GM12891 (cell line): Measurements from ENCODE around the gene KISS1.

Experiments used
- POLR2A ChIP-seq: IDR thresholded peaks from 2 replicates; pipeline ENCODE4 v1.6.1; 2011; ENCODE audit warnings: low read depth, low read length, control low read depth
- POLR2AphosphoS5 ChIP-seq: IDR thresholded peaks from 2 replicates; pipeline ENCODE4 v1.6.1; 2011; ENCODE audit warnings: low read depth, low read length, control low read depth

DNA sequence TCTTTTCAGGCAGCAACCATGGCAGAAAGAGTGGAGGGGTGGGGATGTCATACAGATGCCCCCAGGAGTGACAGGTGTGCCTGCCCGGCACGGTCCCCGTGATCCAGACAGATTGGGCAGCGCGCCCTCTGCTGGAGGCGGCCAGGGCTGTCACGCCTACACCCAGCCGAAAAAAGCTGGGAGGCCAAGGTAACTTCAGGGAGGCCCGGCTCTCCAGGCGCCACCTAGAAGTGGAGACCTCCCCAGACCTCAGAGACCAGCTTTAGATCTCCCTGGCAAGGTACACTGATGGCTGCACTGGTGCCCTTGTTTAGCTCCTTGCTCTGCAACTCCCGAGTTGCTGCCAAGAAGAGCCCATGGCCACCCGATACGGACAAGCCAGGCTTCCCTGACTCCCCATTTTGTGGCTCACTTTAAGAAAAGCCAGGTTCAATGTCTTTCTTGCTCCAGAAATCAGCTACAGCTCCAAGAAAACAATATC is 10.9 kb upstream of the KISS1 start:
- TF ChIP-seq POLR2A (no peak), POLR2AphosphoS5 (no peak)
